ENCODE data around the gene MYL12A.

DNA sequence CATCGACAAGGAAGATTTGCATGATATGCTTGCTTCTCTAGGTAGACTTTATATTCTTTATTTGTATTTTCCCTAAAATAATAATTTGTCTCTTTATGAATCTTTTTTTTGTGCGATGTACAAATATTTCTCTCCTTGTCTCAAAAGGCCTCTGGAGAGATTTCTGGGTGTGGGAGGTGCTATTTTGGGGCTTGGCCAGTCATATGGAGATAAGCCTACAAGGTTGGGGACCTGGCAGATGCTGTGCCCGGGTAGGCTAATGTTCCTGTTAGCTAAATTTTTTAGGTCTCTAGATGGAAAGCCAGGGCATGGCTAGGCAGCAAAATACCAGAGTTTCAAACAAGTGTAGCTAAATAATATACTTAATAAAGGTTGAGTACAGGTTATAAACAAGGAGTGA lies 25.4 kb downstream of the MYL12A start:
- TF ChIP-seq TAF1 (IDR thresholded peaks at IDR 0.05; ENCODE audit: borderline replicate concordance, insufficient read depth, low read length): no peak
- no peak for TF ChIP-seq POLR2AphosphoS5 (IDR thresholded peaks at IDR 0.05; ENCODE audit: low read depth, low read length)
